NB4 (cell line): Measurements from ENCODE around the gene TNFRSF11A.

Experiments used
- CTCF ChIP-seq: IDR thresholded peaks from one replicate; pipeline ENCODE4 v1.5.1; 2012; ENCODE audit warnings: low read depth, low read length
- POLR2A ChIP-seq: IDR thresholded peaks from 2 replicates; pipeline ENCODE4 v1.6.1; 2011; ENCODE audit warnings: mild to moderate bottlenecking; ENCODE audit not compliant: insufficient read length; ENCODE audit errors: extremely low read depth
- TF ChIP-seq, protein P1 (sequence below): IDR thresholded peaks from 2 replicates; pipeline ENCODE4 v1.6.1; 2011; ENCODE audit warnings: low read depth, low read length

DNA sequence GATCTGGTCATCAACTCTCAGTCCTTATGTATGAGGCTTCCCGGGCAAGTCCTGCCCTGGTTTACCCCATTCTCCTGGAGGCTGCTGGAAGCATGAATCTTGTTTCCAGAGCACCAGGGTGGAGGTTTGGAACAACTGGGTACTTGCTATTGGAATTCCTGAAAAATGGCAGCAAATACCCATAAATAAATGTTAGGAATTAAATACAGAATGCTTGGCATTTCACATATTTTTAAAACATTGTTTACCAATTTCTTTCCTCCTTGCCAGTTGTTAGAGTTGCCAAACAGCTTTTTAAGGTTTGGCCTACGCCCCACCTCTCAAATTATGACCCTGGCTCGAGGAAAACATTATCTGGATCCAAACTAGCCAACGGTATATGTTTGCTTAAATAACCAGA lies 107.1 kb downstream of the TNFRSF11A start:
- TF ChIP-seq POLR2A, result no peak
- TF ChIP-seq, protein P1, sequence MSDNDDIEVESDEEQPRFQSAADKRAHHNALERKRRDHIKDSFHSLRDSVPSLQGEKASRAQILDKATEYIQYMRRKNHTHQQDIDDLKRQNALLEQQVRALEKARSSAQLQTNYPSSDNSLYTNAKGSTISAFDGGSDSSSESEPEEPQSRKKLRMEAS, result no peak
- no peak for TF ChIP-seq CTCF
